Colon (tissue), 2 donors: ENCODE results near the gene TRIM59.

Experiments
- FAIRE-seq: peaks from 2 replicates; lab custom pipeline; 2012; peaks lifted over from hg19 to GRCh38; lab: Jason Lieb, UNC
- donor health status: control.
- donor health status: control.

Gene TRIM59

GRCh38 chr3:160449636-160450598, at the start of gene TRIM59:
Gene TRIM59, minus strand, starts transcription at chr3:160449786. Its CDS starts 10,603 bp downstream, at chr3:160439183.
- FAIRE-seq: no peak

DNA sequence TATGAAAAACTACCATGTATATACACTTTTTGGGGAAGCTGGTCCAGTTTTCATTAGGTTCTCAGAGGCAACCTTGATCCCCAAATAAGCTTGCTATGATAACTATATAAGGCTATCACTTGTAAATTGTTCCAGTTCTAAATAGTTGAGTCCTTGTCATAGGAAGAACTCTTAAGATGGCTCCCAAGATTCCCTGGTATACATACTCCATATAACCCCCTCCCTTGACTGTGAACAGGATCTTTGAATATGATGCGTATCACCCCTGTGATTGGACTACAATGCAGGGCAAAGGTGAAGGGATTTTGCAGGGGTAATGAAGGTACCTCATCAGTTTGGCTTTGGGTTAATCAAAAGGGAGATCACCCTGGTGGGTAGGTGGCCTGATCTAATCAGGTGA, 48.6 kb upstream of the TRIM59 start:
- no peak for FAIRE-seq

GRCh38 chr3:160490166-160490565, 40.6 kb upstream of the TRIM59 start:
- no peak for FAIRE-seq

DNA sequence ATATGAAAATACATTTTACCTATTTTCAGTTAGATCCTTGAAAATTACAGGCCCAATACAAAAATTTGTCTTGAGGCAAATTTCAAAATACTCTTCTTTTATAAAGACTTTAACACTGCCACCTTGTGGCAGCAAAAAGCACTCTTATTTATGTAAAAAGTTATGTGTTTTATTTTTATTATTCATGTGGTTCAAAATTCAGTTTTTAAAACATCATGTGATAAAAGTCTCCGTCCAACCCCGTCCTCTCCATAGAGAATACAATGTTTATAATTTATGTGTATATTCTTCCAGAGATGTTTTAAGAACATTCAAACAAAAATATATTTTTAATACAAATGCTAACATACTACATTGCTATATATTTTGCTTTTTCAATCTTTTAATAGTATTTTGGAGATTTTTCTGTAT, 36.9 kb upstream of the TRIM59 start:
- peak; percentile 53 for FAIRE-seq

DNA sequence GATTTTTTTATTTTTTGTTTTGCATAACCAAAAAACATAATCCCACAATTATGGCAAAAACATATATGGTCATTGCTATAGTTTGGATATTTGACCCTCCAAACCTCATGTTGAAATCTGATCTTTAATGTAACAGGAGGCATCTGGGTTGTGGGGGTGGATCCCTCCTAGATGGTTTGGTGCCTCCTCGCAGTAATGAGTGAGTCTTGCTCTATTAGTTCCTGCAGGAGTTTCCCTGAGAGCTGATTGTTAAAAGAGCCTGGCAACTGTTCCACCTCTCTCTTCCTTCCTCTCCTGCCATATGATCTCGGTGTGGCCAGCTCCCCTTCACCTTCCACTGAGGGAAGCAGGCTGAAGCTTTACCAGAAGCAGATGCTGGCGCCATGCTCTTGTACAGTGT, 33.2 kb upstream of the TRIM59 start:
- FAIRE-seq: no peak

GRCh38 chr3:160481856-160482255, 32.3 kb upstream of the TRIM59 start:
- FAIRE-seq: no peak

GRCh38 chr3:160480931-160481330, 31.3 kb upstream of the TRIM59 start:
- FAIRE-seq: no peak

- no peak for FAIRE-seq
Measured at GRCh38 chr3:160479376-160479775, 29.8 kb upstream of the TRIM59 start.

- FAIRE-seq: no peak
Measured at GRCh38 chr3:160478338-160478737, 28.8 kb upstream of the TRIM59 start.

DNA sequence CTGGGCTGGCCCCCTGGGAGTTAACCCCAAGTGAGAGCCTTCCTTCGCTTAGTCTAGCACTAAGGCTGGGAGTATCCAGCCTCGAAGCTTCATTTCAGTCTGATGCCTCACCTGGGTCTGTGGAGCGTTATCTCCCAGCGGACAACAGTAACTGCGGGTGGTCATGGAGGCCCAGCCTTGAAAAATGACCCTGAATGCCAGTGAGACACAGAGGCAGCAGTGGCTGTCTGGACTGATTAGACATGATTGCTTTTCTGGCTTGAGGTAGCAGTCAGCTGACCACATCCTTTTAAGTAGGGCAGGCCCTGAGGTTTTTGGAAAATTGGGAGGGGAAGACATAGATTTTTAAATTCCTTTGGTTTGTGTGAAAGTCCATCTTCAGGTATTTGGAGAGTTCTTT, 28.2 kb upstream of the TRIM59 start:
- no peak for FAIRE-seq

DNA sequence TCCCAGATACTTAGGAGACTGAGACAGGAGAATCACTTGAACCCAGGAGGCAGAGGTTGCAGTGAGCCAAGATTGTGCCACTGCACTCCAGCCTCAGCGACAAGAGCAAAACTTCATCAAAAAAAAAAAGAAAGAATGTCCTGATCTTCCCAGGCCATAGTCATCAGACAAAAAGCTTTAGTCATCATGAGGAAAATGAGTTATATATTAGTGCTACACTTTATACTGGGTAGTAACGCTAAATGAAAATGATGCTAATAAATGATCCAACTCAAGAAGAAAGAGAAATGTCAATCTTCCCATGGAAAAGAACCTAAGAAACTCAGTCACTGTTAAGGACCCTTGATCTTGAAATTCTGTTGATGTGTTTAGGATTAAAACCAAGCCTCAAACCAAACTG, 26.3 kb upstream of the TRIM59 start:
- FAIRE-seq: no peak

DNA sequence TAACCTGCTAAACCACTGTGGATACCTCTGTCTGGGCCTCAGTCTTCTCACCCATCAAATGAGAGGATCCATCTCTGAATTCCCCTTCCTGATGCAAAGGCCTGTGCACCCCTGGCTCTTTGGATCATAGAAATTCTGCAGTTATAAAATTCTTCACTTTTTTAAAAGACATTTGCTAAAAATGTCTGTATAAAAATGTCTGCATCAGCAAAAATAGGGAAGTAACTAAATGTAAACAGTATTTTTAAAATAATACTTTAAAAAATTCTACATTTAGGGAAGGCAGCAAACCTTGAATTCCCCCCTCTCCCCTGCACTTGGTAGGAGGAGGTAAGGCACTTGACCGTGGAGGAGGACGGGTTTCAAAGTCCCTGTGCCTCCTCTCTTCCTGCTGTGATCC, 25.6 kb upstream of the TRIM59 start:
- FAIRE-seq: no peak

- no peak for FAIRE-seq
Measured at GRCh38 chr3:160474416-160474838, 24.8 kb upstream of the TRIM59 start.

GRCh38 chr3:160473978-160474377, 24.4 kb upstream of the TRIM59 start:
- no peak for FAIRE-seq

DNA sequence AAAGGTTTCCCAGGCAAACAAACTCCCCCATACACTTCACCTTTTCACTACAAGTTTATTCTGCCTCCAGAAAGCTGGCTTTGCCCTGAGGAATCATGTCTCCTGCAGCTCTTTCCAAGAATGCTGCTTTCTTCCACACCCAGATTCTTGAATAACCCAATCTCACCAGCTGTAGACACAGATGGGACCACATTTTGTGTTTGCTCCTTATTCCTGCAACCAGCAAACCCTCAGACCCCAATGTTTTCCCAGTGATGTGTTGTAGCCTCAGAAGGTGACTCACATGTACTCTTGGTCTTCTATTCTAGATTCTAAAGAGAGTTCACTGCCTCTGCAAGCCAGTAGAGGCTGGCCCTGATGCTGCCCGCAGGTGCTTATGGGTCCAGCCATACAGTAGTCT, 23.6 kb upstream of the TRIM59 start:
- no peak for FAIRE-seq

GRCh38 chr3:160472344-160472743, 22.8 kb upstream of the TRIM59 start:
- no peak for FAIRE-seq

- no peak for FAIRE-seq
Measured at GRCh38 chr3:160471892-160472291, 22.3 kb upstream of the TRIM59 start.

DNA sequence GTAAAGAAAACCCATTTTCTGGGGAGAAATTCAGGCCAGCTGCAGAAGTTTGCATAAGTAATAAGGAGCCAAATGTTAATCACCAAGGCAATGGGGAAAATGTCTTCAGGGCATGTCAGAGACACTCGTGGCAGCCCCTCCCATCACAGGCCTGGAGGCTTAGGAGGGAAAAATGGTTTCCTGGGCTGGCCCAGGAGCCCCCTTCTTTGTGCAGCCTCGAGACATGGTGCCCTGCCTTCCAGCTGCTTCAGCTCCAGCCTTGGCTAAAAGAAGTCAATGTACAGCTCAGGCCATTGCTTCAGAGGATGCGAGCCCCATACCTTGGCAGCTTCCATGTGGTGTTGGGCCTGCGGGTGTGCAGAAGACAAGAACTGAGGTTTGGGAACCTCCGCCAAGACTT, 20.6 kb upstream of the TRIM59 start:
- no peak for FAIRE-seq

GRCh38 chr3:160464971-160465370, 15.4 kb upstream of the TRIM59 start:
- FAIRE-seq: no peak

GRCh38 chr3:160464321-160464720, 14.7 kb upstream of the TRIM59 start:
- no peak for FAIRE-seq

- FAIRE-seq: no peak
Measured at GRCh38 chr3:160460033-160460432, 10.4 kb upstream of the TRIM59 start.

DNA sequence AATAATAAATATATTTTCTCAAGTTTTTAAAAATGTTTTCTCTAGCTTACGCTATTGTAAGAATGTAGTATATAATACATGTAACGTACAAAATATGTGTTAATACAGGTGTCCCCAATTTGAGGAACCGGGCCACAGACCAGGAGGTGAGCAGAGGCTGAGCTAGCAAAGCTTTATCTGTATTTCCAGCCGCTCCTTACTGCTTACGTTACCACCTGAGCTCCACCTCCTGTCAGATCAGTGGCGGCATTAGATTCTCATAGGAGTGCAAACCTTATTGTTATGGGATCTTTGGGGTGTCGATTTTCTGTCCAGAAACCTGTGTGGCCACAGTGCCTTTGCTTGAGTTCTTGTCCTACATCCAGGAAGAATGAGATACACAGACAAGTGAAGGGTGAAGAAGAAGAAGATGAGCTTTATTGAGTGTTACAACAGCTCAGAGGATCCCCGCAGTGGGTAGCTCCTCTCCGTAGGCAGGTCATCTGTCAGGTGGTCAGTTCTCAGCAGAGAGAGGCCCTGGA, 9.9 kb upstream of the TRIM59 start:
- no peak for FAIRE-seq

DNA sequence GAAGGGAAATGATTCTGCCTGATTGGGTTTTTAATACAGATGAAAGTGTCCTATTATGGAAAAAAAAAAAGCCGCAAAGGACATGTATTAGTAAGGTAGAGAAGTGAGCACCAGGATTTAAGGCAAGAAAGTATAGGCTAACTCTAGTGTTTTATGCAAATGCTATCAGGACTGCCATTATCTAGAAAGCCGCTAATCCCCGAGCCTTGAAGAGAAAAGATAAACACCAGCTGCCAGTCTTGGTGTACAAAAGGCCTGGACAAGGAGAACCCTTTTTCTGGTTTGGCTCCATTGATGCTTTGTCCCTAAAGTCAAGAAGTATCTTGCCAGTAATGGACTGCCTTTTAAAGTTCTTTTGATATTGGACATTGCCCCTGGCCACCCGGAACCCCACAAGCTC, 8.6 kb upstream of the TRIM59 start:
- no peak for FAIRE-seq

GRCh38 chr3:160455846-160456245, 6.3 kb upstream of the TRIM59 start:
- FAIRE-seq: no peak
